Measurements from ENCODE around the gene DPPA4.
"Not testable (repeated sequence)": the region's sequence is repeated elsewhere in the genome, so short reads cannot be mapped to it uniquely, and the experiment has no call there.

DPPA4 gene

GRCh38 chr3:109337393-109337792 is at the start of gene DPPA4:
Gene DPPA4 (minus strand): TSS chr3:109337546. CDS start chr3:109337517, 29 bp downstream.
- no peak for DNase-seq

GRCh38 chr3:109385442-109386318 is 48.3 kb upstream of the DPPA4 start:
- DNase-seq = no peak

GRCh38 chr3:109384164-109384563 is 46.8 kb upstream of the DPPA4 start:
- no peak for DNase-seq

- DNase-seq = no peak
Measured at GRCh38 chr3:109382588-109382987, 45.2 kb upstream of the DPPA4 start.

- DNase-seq = no peak
Measured at GRCh38 chr3:109375975-109376374, 38.6 kb upstream of the DPPA4 start.

- not testable (repeated sequence) for DNase-seq
Measured at GRCh38 chr3:109374434-109374833, 37.1 kb upstream of the DPPA4 start.

- no peak for DNase-seq
Measured at GRCh38 chr3:109373933-109374332, 36.6 kb upstream of the DPPA4 start.

GRCh38 chr3:109372639-109373038 is 35.3 kb upstream of the DPPA4 start:
- DNase-seq = no peak

GRCh38 chr3:109369510-109369909 is 32.2 kb upstream of the DPPA4 start:
- DNase-seq = no peak

- DNase-seq = no peak
Measured at GRCh38 chr3:109364088-109364487, 26.7 kb upstream of the DPPA4 start.

- DNase-seq = no peak
Measured at GRCh38 chr3:109363634-109364033, 26.3 kb upstream of the DPPA4 start.

- no peak for DNase-seq
Measured at GRCh38 chr3:109362823-109363222, 25.5 kb upstream of the DPPA4 start.

GRCh38 chr3:109358809-109359208 is 21.5 kb upstream of the DPPA4 start:
- not testable (repeated sequence) for DNase-seq

- no peak for DNase-seq
Measured at GRCh38 chr3:109356442-109357155, 19.3 kb upstream of the DPPA4 start.

- no peak for DNase-seq
Measured at GRCh38 chr3:109355625-109356441, 18.5 kb upstream of the DPPA4 start.

GRCh38 chr3:109353057-109353456 is 15.7 kb upstream of the DPPA4 start:
- no peak for DNase-seq

- DNase-seq = no peak
Measured at GRCh38 chr3:109351231-109351630, 13.9 kb upstream of the DPPA4 start.

GRCh38 chr3:109346770-109347295 is 9.5 kb upstream of the DPPA4 start:
- no peak for DNase-seq

- DNase-seq = no peak
Measured at GRCh38 chr3:109346099-109346498, 8.8 kb upstream of the DPPA4 start.

- no peak for DNase-seq
Measured at GRCh38 chr3:109339714-109340648, 2.6 kb upstream of the DPPA4 start.

GRCh38 chr3:109339197-109339596 is 1.9 kb upstream of the DPPA4 start:
- DNase-seq = no peak

- DNase-seq = no peak
Measured at GRCh38 chr3:109338322-109338721, 976 bp upstream of the DPPA4 start.
